ENCODE results near the gene HIBCH.

HIBCH gene

GRCh38 chr2:190207930-190208329, 111.7 kb downstream of the HIBCH start:
- H3K4me3 ChIP-seq (ENCODE audit: low read depth, low read length) = no peak overlapping the region
- no peak overlapping the region for H3K27ac ChIP-seq
- no peaks in the 10 kb centered on the region for H3K36me3 ChIP-seq (replicated peaks)
- no peak for TF ChIP-seq CTCF (IDR thresholded peaks at IDR 0.05; ENCODE audit: low read depth, low read length, missing control alignments)
- no peak for DNase-seq
- in situ Hi-C loops (cut with HindIII; ENCODE audit: low pct_ligation_motif_present, low sequenced_read_pairs) = no loop called here
- H3K27me3 ChIP-seq (replicated peaks) = no peaks in the 10 kb centered on the region

GRCh38 chr2:190205657-190206056, 114.0 kb downstream of the HIBCH start:
- in situ Hi-C loops (cut with HindIII; ENCODE audit: low pct_ligation_motif_present, low sequenced_read_pairs) = no loop called here
- peak; percentile 16 for DNase-seq
- H3K27ac ChIP-seq = no peak overlapping the region

GRCh38 chr2:190202604-190203003, 117.0 kb downstream of the HIBCH start:
- no peaks in the 10 kb centered on the region for H3K36me3 ChIP-seq (replicated peaks)

More at GRCh38 chr2:190205657-190206056, 114.0 kb downstream of the HIBCH start:
- H3K36me3 ChIP-seq (replicated peaks) = no peaks in the 10 kb centered on the region
- no peaks in the 10 kb centered on the region for H3K27me3 ChIP-seq (replicated peaks)
- TF ChIP-seq CTCF (IDR thresholded peaks at IDR 0.05; ENCODE audit: low read depth, low read length, missing control alignments) = no peak
- no peak overlapping the region for H3K4me3 ChIP-seq (ENCODE audit: low read depth, low read length)

GRCh38 chr2:190202018-190202417, 117.6 kb downstream of the HIBCH start:
- H3K36me3 ChIP-seq (replicated peaks) = no peaks in the 10 kb centered on the region
- TF ChIP-seq CTCF (IDR thresholded peaks at IDR 0.05; ENCODE audit: low read depth, low read length, missing control alignments) = no peak
- no peak overlapping the region for H3K27ac ChIP-seq
- no peaks in the 10 kb centered on the region for H3K27me3 ChIP-seq (replicated peaks)
- in situ Hi-C loops (cut with HindIII; ENCODE audit: low pct_ligation_motif_present, low sequenced_read_pairs) = no loop called here
- no peak overlapping the region for H3K4me3 ChIP-seq (ENCODE audit: low read depth, low read length)
- no peak for DNase-seq

More at GRCh38 chr2:190202604-190203003, 117.0 kb downstream of the HIBCH start:
- H3K4me3 ChIP-seq (ENCODE audit: low read depth, low read length) = no peak overlapping the region
- no peak for DNase-seq
- no peak for TF ChIP-seq CTCF (IDR thresholded peaks at IDR 0.05; ENCODE audit: low read depth, low read length, missing control alignments)
- in situ Hi-C loops (cut with HindIII; ENCODE audit: low pct_ligation_motif_present, low sequenced_read_pairs) = no loop called here
- H3K27me3 ChIP-seq (replicated peaks) = no peaks in the 10 kb centered on the region
- H3K27ac ChIP-seq = no peak overlapping the region

GRCh38 chr2:190200603-190201002, 119.0 kb downstream of the HIBCH start:
- no peak overlapping the region for H3K27ac ChIP-seq
- in situ Hi-C loops (cut with HindIII; ENCODE audit: low pct_ligation_motif_present, low sequenced_read_pairs) = no loop called here
- DNase-seq = no peak
- H3K27me3 ChIP-seq (replicated peaks) = no peaks in the 10 kb centered on the region
- H3K36me3 ChIP-seq (replicated peaks) = no peaks in the 10 kb centered on the region
- no peak overlapping the region for H3K4me3 ChIP-seq (ENCODE audit: low read depth, low read length)
- no peak for TF ChIP-seq CTCF (IDR thresholded peaks at IDR 0.05; ENCODE audit: low read depth, low read length, missing control alignments)

GRCh38 chr2:190199530-190199929, 120.1 kb downstream of the HIBCH start:
- TF ChIP-seq CTCF (IDR thresholded peaks at IDR 0.05; ENCODE audit: low read depth, low read length, missing control alignments) = no peak
- no peak overlapping the region for H3K4me3 ChIP-seq (ENCODE audit: low read depth, low read length)
- in situ Hi-C loops (cut with HindIII; ENCODE audit: low pct_ligation_motif_present, low sequenced_read_pairs) = no loop called here
- H3K27ac ChIP-seq = no peak overlapping the region
- no peaks in the 10 kb centered on the region for H3K27me3 ChIP-seq (replicated peaks)
- no peak for DNase-seq
- no peaks in the 10 kb centered on the region for H3K36me3 ChIP-seq (replicated peaks)
